Measurements from ENCODE around the gene DRG2.

DNA sequence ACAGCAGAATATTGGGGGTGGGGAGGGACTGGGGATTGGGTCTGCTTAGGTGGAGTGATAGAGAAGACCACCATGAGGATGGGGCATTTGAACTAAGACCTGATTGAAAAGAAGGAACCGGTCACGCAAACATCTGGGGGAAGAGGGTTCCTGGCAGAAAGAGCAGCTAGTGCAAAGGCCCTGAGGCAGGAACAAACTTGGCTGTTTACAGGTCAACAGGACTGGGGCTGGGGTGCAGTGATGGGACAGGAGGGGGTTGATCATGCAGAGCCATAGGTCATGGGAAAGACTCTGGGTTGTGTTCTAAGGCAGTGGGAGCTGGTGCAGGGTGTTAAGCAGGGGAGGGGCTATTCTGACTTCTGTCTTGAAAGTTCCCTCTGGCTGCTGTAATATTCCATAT, 1.9 kb downstream of the DRG2 start:
- TF ChIP-seq, protein P1, sequence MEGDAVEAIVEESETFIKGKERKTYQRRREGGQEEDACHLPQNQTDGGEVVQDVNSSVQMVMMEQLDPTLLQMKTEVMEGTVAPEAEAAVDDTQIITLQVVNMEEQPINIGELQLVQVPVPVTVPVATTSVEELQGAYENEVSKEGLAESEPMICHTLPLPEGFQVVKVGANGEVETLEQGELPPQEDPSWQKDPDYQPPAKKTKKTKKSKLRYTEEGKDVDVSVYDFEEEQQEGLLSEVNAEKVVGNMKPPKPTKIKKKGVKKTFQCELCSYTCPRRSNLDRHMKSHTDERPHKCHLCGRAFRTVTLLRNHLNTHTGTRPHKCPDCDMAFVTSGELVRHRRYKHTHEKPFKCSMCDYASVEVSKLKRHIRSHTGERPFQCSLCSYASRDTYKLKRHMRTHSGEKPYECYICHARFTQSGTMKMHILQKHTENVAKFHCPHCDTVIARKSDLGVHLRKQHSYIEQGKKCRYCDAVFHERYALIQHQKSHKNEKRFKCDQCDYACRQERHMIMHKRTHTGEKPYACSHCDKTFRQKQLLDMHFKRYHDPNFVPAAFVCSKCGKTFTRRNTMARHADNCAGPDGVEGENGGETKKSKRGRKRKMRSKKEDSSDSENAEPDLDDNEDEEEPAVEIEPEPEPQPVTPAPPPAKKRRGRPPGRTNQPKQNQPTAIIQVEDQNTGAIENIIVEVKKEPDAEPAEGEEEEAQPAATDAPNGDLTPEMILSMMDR (IDR thresholded peaks at IDR 0.05) = no peak
- TF ChIP-seq POLR2A (IDR thresholded peaks at IDR 0.05) = no peak
